ENCODE measurements around the gene SERPINA3.

SERPINA3 gene

GRCh38 chr14:94663965-94664704, 51.9 kb downstream of the SERPINA3 start:
- Mint-ChIP-seq H3K9me3 (no peaks in the 10 kb centered on the region), H3K27ac (ENCODE audit: low read depth) (no peak overlapping the region), H3K4me3 (no peak overlapping the region), H3K36me3 (ENCODE audit: insufficient read depth) (no peaks in the 10 kb centered on the region), H3K27me3 (peaks cover 62% of the 10 kb centered on the region), H3K4me1 (no peaks in the 10 kb centered on the region)
- ATAC-seq (replicated peaks; ENCODE audit: extremely low read depth, poor library complexity, severe bottlenecking), result no peak
- DNase-seq (ENCODE audit: low spot score in 2 of 2), result no peak

GRCh38 chr14:94665121-94665520, 52.9 kb downstream of the SERPINA3 start:
- H3K27me3 Mint-ChIP-seq, result peaks cover 61% of the 10 kb centered on the region
- no peaks in the 10 kb centered on the region for H3K9me3 Mint-ChIP-seq
- ATAC-seq (replicated peaks; ENCODE audit: extremely low read depth, poor library complexity, severe bottlenecking) (no peak), DNase-seq (ENCODE audit: low spot score in 2 of 2) (no peak)
- H3K36me3 Mint-ChIP-seq (ENCODE audit: insufficient read depth), result no peaks in the 10 kb centered on the region
- no peak overlapping the region for H3K27ac Mint-ChIP-seq (ENCODE audit: low read depth)
- no peak overlapping the region for H3K4me3 Mint-ChIP-seq
- H3K4me1 Mint-ChIP-seq, result no peaks in the 10 kb centered on the region

- H3K4me3 Mint-ChIP-seq, result no peak overlapping the region
- no peak for DNase-seq (ENCODE audit: low spot score in 2 of 2)
- H3K36me3 Mint-ChIP-seq (ENCODE audit: insufficient read depth), result no peaks in the 10 kb centered on the region
- peaks cover 57% of the 10 kb centered on the region for H3K27me3 Mint-ChIP-seq
- no peak for ATAC-seq (replicated peaks; ENCODE audit: extremely low read depth, poor library complexity, severe bottlenecking)
- H3K9me3 Mint-ChIP-seq, result no peaks in the 10 kb centered on the region
- H3K27ac Mint-ChIP-seq (ENCODE audit: low read depth), result no peak overlapping the region
- no peaks in the 10 kb centered on the region for H3K4me1 Mint-ChIP-seq
Observed at GRCh38 chr14:94665544-94665943, 53.4 kb downstream of the SERPINA3 start.

GRCh38 chr14:94670692-94671285, 58.6 kb downstream of the SERPINA3 start:
- DNase-seq (ENCODE audit: low spot score in 2 of 2) (no peak), ATAC-seq (replicated peaks; ENCODE audit: extremely low read depth, poor library complexity, severe bottlenecking) (no peak)
- H3K27ac Mint-ChIP-seq (ENCODE audit: low read depth), result no peak overlapping the region
- peaks cover 29% of the 10 kb centered on the region for H3K27me3 Mint-ChIP-seq
- no peaks in the 10 kb centered on the region for H3K36me3 Mint-ChIP-seq (ENCODE audit: insufficient read depth)
- no peaks in the 10 kb centered on the region for H3K9me3 Mint-ChIP-seq
- H3K4me1 Mint-ChIP-seq, result no peaks in the 10 kb centered on the region
- no peak overlapping the region for H3K4me3 Mint-ChIP-seq

GRCh38 chr14:94671870-94672444, 59.8 kb downstream of the SERPINA3 start:
- H3K27me3 Mint-ChIP-seq, result peaks cover 36% of the 10 kb centered on the region
- ATAC-seq (replicated peaks; ENCODE audit: extremely low read depth, poor library complexity, severe bottlenecking), result no peak
- H3K27ac Mint-ChIP-seq (ENCODE audit: low read depth), result no peak overlapping the region

GRCh38 chr14:94673071-94673470, 60.9 kb downstream of the SERPINA3 start:
- no peaks in the 10 kb centered on the region for H3K4me1 Mint-ChIP-seq
- H3K4me3 Mint-ChIP-seq, result no peak overlapping the region
- no peak for ATAC-seq (replicated peaks; ENCODE audit: extremely low read depth, poor library complexity, severe bottlenecking)
- H3K36me3 Mint-ChIP-seq (ENCODE audit: insufficient read depth), result no peaks in the 10 kb centered on the region
- no peaks in the 10 kb centered on the region for H3K9me3 Mint-ChIP-seq
- DNase-seq (ENCODE audit: low spot score in 2 of 2), result no peak
- no peak overlapping the region for H3K27ac Mint-ChIP-seq (ENCODE audit: low read depth)
- H3K27me3 Mint-ChIP-seq, result peaks cover 37% of the 10 kb centered on the region

More at GRCh38 chr14:94671870-94672444, 59.8 kb downstream of the SERPINA3 start:
- no peak for DNase-seq (ENCODE audit: low spot score in 2 of 2)
- no peaks in the 10 kb centered on the region for H3K9me3 Mint-ChIP-seq
- H3K4me1 Mint-ChIP-seq, result no peaks in the 10 kb centered on the region
- no peaks in the 10 kb centered on the region for H3K36me3 Mint-ChIP-seq (ENCODE audit: insufficient read depth)
- H3K4me3 Mint-ChIP-seq, result no peak overlapping the region
